Activated gamma-delta T cell (primary cell): Measurements from ENCODE around the gene TGFBR3L.
"Not testable (repeated sequence)": the region's sequence is repeated elsewhere in the genome, so short reads cannot be mapped to it uniquely, and the experiment has no call there.

Source experiments
- DNase-seq: peaks from one replicate; lab custom pipeline; 2025; lab: John Stamatoyannopoulos, UW

The TGFBR3L gene

GRCh38 chr19:7917267-7918061 lies 2.8 kb downstream of the TGFBR3L start:
- peak; percentile 40 for DNase-seq

GRCh38 chr19:7918062-7918614 lies 3.5 kb downstream of the TGFBR3L start:
- DNase-seq, result not testable (repeated sequence)

GRCh38 chr19:7918615-7919421 lies 4.2 kb downstream of the TGFBR3L start:
- no peak for DNase-seq

- DNase-seq, result peak; percentile 90
These were observed 5.2 kb downstream of the TGFBR3L start, which contains the start of gene SNAPC2 for GRCh38 chr19:7919610-7920518. Gene SNAPC2, plus strand, starts transcription at chr19:7920338. Its CDS starts 29 bp downstream, at chr19:7920367.

- DNase-seq, result peak; percentile 100
These were observed 6.1 kb downstream of the TGFBR3L start for GRCh38 chr19:7920519-7921301.

GRCh38 chr19:7921302-7921966 lies 6.8 kb downstream of the TGFBR3L start:
- no peak for DNase-seq

- no peak for DNase-seq
These were observed 7.6 kb downstream of the TGFBR3L start for GRCh38 chr19:7921967-7922835.

- DNase-seq, result no peak
These were observed 8.2 kb downstream of the TGFBR3L start for GRCh38 chr19:7922836-7923195.

- no peak for DNase-seq
These were observed 8.9 kb downstream of the TGFBR3L start for GRCh38 chr19:7923295-7924191.

GRCh38 chr19:7924241-7924640 lies 9.6 kb downstream of the TGFBR3L start:
- no peak for DNase-seq

- no peak for DNase-seq
These were observed 10.1 kb downstream of the TGFBR3L start for GRCh38 chr19:7924651-7925170.

GRCh38 chr19:7925171-7925851 lies 10.7 kb downstream of the TGFBR3L start:
- DNase-seq, result peak; percentile 60

- DNase-seq, result peak; percentile 66
These were observed 11.5 kb downstream of the TGFBR3L start, which contains the start of gene CTXN1 for GRCh38 chr19:7926021-7926726. Gene CTXN1, minus strand, starts transcription at chr19:7926135. Its CDS starts 597 bp downstream, at chr19:7925538.

GRCh38 chr19:7926727-7927604 lies 12.3 kb downstream of the TGFBR3L start:
- no peak for DNase-seq

GRCh38 chr19:7927605-7928333 lies 13.1 kb downstream of the TGFBR3L start:
- DNase-seq, result no peak
